Kidney (tissue), 14 donors: ENCODE results near the gene WWC2. TPM values are rescaled to one million over a fixed set of nuclear protein-coding genes. Genes with fewer than 3 reads are reported as not detected.

ENCODE experiments used
- DNase-seq, 5 donors: peaks; one replicate each; pipeline ENCODE4 v3.0.0-alpha.2; 2013 to 2020
- FAIRE-seq: peaks from 2 replicates; lab custom pipeline; 2012; peaks lifted over from hg19 to GRCh38; lab: Jason Lieb, UNC
- H3K27ac ChIP-seq, 2 donors: one replicate each; pipeline ENCODE4 v1.7.0; 2013; ENCODE audit warnings: low read depth in 2 of 2, low read length in 2 of 2, inconsistent platforms in 1 of 2
- H3K27me3 ChIP-seq: one replicate; pipeline ENCODE4 v1.7.1; 2013; ENCODE audit warnings: low read length, inconsistent platforms; ENCODE audit not compliant: control insufficient read depth, insufficient read depth
- H3K36me3 ChIP-seq, 3 donors: one replicate each; pipeline versions ENCODE4 v1.7.0 to v1.7.1; 2013; ENCODE audit warnings: low read length in 3 of 3, control low read depth in 1 of 3, inconsistent platforms in 1 of 3; ENCODE audit not compliant: insufficient read depth in 3 of 3, control insufficient read depth in 2 of 3
- H3K4me1 ChIP-seq, 3 donors: one replicate each; pipeline versions ENCODE4 v1.7.0 to v1.7.1; 2013; ENCODE audit warnings: low read length in 3 of 3, inconsistent platforms in 1 of 3, low read depth in 1 of 3; ENCODE audit not compliant: control insufficient read depth in 2 of 3, insufficient read depth in 2 of 3
- H3K4me3 ChIP-seq, 3 donors: one replicate each; pipeline versions ENCODE4 v1.7.0 to v1.8.1; 2013; ENCODE audit warnings: low read length in 3 of 3, control low read depth in 1 of 3, inconsistent platforms in 1 of 3
- H3K9ac ChIP-seq, 3 donors: one replicate each; pipeline versions ENCODE4 v1.7.0 to v1.7.1; 2013; ENCODE audit warnings: low read length in 3 of 3, control low read depth in 1 of 3, inconsistent platforms in 1 of 3
- H3K9me3 ChIP-seq, 3 donors: one replicate each; pipeline versions ENCODE4 v1.7.0 to v1.7.1; 2013; ENCODE audit warnings: low read length in 3 of 3, control low read depth in 1 of 3, inconsistent platforms in 1 of 3; ENCODE audit not compliant: control insufficient read depth in 2 of 3, insufficient read depth in 1 of 3
- intact Hi-C: fragments of 100-400 bp; cut with DNase I; formaldehyde crosslinking; loops from one replicate; pipeline ENCODE4 v1.11.1; 2022
- polyA plus RNA-seq: library from polyadenylated mRNA; stranded (reverse); fragments of 350-450 nt; fragmentation: Illumina TruSeq; extraction: RNeasy Lipid Tissue Mini Kit (QIAGEN cat#74804); gene quantifications from one replicate; pipeline ENCODE4 v1.2.3, GENCODE V29; 2014; ENCODE audit warnings: low read depth, low replicate concordance; ENCODE audit not compliant: insufficient read depth
- total RNA-seq: library from RNA; stranded (reverse); fragmentation: NEBNext Ultra II Directional; extraction: Animal tissue kit (Norgen Biotek cat#: 25700); gene quantifications from one replicate; pipeline ENCODE4 v1.2.1, GENCODE V29; 2021
- TF ChIP-seq, protein P1 (sequence below): IDR thresholded peaks from 3 replicates; pipeline ENCODE4 v1.5.1; 2012; ENCODE audit warnings: mild to moderate bottlenecking, moderate library complexity, borderline replicate concordance; ENCODE audit not compliant: insufficient read depth; ENCODE audit errors: extremely low read depth
- donor health status: control.
- donor health status: control.
- donor health status: control.
- donor health status: control.
- donor health status: control.
- donor health status: DM: yes; HTN: yes; CAD: no.
- donor health status: Normal renal cell carcinoma (clear cell type).

WWC2 gene
- total and polyA plus RNA-seq, 2 donors from 2014 or later, result 10.1 to 59.6 TPM

DNA sequence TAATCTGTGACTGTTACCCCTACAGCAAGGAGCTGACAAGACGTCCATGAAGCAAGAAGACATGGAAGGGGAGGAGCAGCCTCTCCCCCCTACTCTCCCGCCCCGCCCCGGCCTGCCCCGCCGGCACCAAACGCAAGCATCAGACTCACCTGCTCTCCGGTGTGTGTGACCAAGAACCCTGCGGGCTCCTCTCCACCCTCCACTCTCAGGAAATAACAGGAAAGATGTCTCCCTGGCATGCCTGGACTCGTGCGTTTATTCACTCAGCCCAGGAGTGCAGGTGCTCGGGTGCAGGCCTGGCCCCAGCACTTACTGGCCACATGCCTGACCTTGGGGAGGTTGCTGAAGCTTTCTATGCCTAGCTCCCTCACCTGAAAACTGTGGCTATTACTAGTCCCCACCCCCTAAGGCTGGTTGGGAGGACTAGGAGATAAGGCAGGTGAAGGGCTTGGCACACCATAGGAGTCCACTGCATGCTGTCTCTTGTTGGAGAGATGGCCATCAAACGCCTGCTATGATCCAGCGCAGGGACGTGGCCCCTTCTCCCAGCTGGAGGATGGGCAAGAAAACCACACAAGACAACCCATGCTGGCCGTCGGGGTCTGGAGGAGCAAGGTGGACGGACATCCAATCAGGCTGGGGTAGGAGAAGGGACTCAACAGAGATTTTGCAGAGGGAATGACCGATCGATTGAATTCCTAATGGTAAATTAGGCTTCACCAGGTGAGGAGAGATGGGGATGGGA lies 258.0 kb downstream of the WWC2 start:
- DNase-seq (no peak), FAIRE-seq (no peak)
- no peak overlapping the region for H3K4me3 ChIP-seq

DNA sequence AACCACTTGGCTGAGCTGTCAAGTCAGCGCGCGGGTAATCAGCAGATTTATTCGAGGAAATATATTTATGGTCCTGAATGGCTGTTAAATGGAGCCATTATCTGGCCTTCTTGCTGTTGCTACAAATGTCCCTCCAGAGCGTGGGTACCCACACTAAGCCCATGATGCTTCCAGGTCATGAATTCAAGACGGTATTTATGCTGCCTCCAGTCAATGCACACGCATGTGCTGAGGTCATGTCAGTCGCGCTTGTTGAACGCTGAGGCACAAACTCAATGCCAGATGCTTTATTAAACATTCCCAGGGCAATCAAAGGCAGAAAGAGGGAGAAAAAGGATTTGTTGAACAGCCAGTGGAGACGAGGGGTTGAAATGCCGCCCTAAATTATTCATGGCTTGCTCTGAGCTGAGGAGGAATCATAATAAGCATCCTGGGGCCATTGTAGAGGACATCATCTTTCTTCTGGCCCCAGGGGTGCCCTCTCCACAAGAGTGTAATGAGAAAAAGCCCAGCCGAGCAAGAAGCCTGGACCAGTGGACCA lies 259.2 kb downstream of the WWC2 start:
- H3K27me3 ChIP-seq, result no peaks in the 10 kb centered on the region
- H3K9ac ChIP-seq, result no peak overlapping the region
- no peaks in the 10 kb centered on the region for H3K36me3 ChIP-seq
- TF ChIP-seq, protein P1, sequence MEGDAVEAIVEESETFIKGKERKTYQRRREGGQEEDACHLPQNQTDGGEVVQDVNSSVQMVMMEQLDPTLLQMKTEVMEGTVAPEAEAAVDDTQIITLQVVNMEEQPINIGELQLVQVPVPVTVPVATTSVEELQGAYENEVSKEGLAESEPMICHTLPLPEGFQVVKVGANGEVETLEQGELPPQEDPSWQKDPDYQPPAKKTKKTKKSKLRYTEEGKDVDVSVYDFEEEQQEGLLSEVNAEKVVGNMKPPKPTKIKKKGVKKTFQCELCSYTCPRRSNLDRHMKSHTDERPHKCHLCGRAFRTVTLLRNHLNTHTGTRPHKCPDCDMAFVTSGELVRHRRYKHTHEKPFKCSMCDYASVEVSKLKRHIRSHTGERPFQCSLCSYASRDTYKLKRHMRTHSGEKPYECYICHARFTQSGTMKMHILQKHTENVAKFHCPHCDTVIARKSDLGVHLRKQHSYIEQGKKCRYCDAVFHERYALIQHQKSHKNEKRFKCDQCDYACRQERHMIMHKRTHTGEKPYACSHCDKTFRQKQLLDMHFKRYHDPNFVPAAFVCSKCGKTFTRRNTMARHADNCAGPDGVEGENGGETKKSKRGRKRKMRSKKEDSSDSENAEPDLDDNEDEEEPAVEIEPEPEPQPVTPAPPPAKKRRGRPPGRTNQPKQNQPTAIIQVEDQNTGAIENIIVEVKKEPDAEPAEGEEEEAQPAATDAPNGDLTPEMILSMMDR, result no peak
- DNase-seq (no peak), FAIRE-seq (no peak)
- no peak overlapping the region for H3K27ac ChIP-seq
- intact Hi-C loops, result no loop called here
- no peak overlapping the region for H3K4me3 ChIP-seq
- no peaks in the 10 kb centered on the region for H3K9me3 ChIP-seq
- H3K4me1 ChIP-seq, result no peaks in the 10 kb centered on the region

More for the DNA sequence above, 258.0 kb downstream of the WWC2 start:
- Histone ChIP-seq H3K9ac (no peak overlapping the region), H3K36me3 (no peaks in the 10 kb centered on the region), H3K9me3 (no peaks in the 10 kb centered on the region), H3K4me1 (no peaks in the 10 kb centered on the region), H3K27ac (no peak overlapping the region), H3K27me3 (no peaks in the 10 kb centered on the region)
- intact Hi-C loops, result no loop called here
- TF ChIP-seq, protein P1, result no peak

DNA sequence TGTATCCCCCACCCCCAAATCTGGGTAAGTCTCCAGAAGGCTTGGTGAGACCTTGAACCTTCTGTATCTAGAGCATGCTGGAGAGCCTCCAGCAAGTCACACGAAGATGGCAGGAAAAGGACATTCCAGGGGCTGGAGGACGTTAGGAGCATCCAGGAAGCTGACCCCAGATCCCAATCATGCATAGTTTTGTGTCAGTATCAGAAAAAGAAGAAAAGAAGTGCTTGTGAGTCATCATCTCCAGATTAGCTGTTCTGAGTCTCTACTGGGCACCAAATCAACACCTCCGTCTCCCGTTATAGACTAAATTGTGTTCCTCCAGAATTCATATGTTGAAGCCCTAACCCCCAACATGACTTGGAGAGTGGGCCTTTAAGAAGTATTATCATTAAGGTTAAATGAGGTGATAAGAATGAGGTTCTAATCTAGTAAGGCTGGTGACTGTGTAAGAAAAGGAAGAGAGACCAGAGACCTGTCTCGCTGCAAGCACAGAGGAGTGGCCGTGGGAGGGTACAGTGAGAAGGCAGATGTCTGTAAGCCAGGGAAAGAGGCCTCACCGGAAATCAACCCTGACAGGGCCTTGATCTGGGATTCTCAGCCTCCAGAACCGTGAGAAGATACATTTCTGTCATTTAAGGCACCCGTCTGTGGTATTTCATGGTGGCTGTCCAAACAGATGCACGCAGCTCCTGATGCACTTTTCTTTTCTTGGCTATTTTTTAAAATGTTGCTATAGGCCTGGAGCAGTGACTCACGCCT lies 261.3 kb downstream of the WWC2 start:
- FAIRE-seq (no peak), DNase-seq (no peak)
- no peak overlapping the region for H3K4me3 ChIP-seq
- TF ChIP-seq, protein P1, result no peak
- H3K36me3 ChIP-seq, result no peaks in the 10 kb centered on the region
- no peaks in the 10 kb centered on the region for H3K27me3 ChIP-seq
- intact Hi-C loops, result no loop called here
- H3K9me3 ChIP-seq, result no peaks in the 10 kb centered on the region
- H3K4me1 ChIP-seq, result no peaks in the 10 kb centered on the region
- H3K9ac ChIP-seq, result no peak overlapping the region
- no peak overlapping the region for H3K27ac ChIP-seq
